HG02759 (cell line): ENCODE results near the gene OR10A3.

ENCODE experiments used
- ATAC-seq: cut with Tn5 transposase; IDR thresholded peaks from one replicate; pipeline ENCODE4 v1.9.1; 2021; ENCODE audit warnings: mild to moderate bottlenecking, moderate library complexity; ENCODE audit not compliant: unreplicated experiment

Gene OR10A3

GRCh38 chr11:7944123-7944522, 2.6 kb upstream of the OR10A3 start:
- ATAC-seq: no peak

GRCh38 chr11:7941146-7941545, 362 bp downstream of the OR10A3 start:
- ATAC-seq: no peak

GRCh38 chr11:7936615-7937014, 4.9 kb downstream of the OR10A3 start:
- ATAC-seq: no peak

- ATAC-seq: no peak
These were observed 10.3 kb downstream of the OR10A3 start, which contains the start of gene OR10A6 for GRCh38 chr11:7931168-7931567. OR10A6 (minus strand) TSS chr11:7931268; CDS start chr11:7928662, 2,606 bp downstream.

- no peak for ATAC-seq
These were observed 13.9 kb downstream of the OR10A3 start for GRCh38 chr11:7927635-7928034.

GRCh38 chr11:7924536-7924935, 17.0 kb downstream of the OR10A3 start:
- ATAC-seq: no peak

GRCh38 chr11:7918141-7918540, 23.4 kb downstream of the OR10A3 start:
- no peak for ATAC-seq

- no peak for ATAC-seq
These were observed 30.5 kb downstream of the OR10A3 start for GRCh38 chr11:7911011-7911410.

GRCh38 chr11:7910286-7910788, 31.2 kb downstream of the OR10A3 start:
- ATAC-seq: no peak

GRCh38 chr11:7909585-7910285, 31.8 kb downstream of the OR10A3 start:
- no peak for ATAC-seq

GRCh38 chr11:7907121-7907520, 34.4 kb downstream of the OR10A3 start:
- no peak for ATAC-seq

- no peak for ATAC-seq
These were observed 35.0 kb downstream of the OR10A3 start for GRCh38 chr11:7906481-7906880.

GRCh38 chr11:7905961-7906429, 35.5 kb downstream of the OR10A3 start:
- no peak for ATAC-seq

- no peak for ATAC-seq
These were observed 36.0 kb downstream of the OR10A3 start for GRCh38 chr11:7905549-7905948.

GRCh38 chr11:7904917-7905316, 36.6 kb downstream of the OR10A3 start:
- no peak for ATAC-seq

GRCh38 chr11:7903940-7904339, 37.6 kb downstream of the OR10A3 start:
- no peak for ATAC-seq

GRCh38 chr11:7901319-7901854, 40.1 kb downstream of the OR10A3 start:
- ATAC-seq: no peak

- ATAC-seq: no peak
These were observed 40.8 kb downstream of the OR10A3 start for GRCh38 chr11:7900686-7901085.

- no peak for ATAC-seq
These were observed 42.1 kb downstream of the OR10A3 start for GRCh38 chr11:7899418-7899817.

GRCh38 chr11:7898666-7899283, 42.7 kb downstream of the OR10A3 start:
- ATAC-seq: no peak

GRCh38 chr11:7896009-7896785, 45.3 kb downstream of the OR10A3 start:
- ATAC-seq: no peak
